Astrocyte (in vitro differentiated cells and primary cell): ENCODE results near the gene MLXIP. TPM values are rescaled to one million over a fixed set of nuclear protein-coding genes. Genes with fewer than 3 reads are reported as not detected.
A peak's percentile ranks its signal among the peaks of the same experiment; 100 is the strongest.

ENCODE experiments used
- DNase-seq: peaks from one replicate; pipeline ENCODE4 v3.0.0-alpha.2; 2010; ENCODE audit warnings: low read depth
- FAIRE-seq: peaks from 2 replicates; lab custom pipeline; 2011; peaks lifted over from hg19 to GRCh38; lab: Jason Lieb, UNC
- H2AFZ ChIP-seq: 2 replicates; pipeline ENCODE4 v1.6.0; 2012; ENCODE audit warnings: low read depth, low read length, inconsistent platforms
- H3K27ac ChIP-seq: 2 replicates; pipeline ENCODE4 v1.5.1; 2011; ENCODE audit warnings: low read depth, low read length, inconsistent platforms
- H3K27me3 ChIP-seq: 2 replicates; pipeline ENCODE4 v1.6.0; 2011; ENCODE audit warnings: low read length, inconsistent platforms; ENCODE audit not compliant: insufficient read depth
- H3K36me3 ChIP-seq: 2 replicates; pipeline ENCODE4 v1.5.1; 2011; ENCODE audit warnings: low read length, inconsistent platforms; ENCODE audit not compliant: insufficient read depth
- H3K4me1 ChIP-seq: 2 replicates; pipeline ENCODE4 v1.5.1; 2011; ENCODE audit warnings: low read length, inconsistent platforms; ENCODE audit not compliant: insufficient read depth
- H3K4me2 ChIP-seq: 2 replicates; pipeline ENCODE4 v1.6.0; 2012; ENCODE audit warnings: low read length, inconsistent platforms
- H3K4me3 ChIP-seq: 2 replicates; pipeline ENCODE4 v1.5.1; 2011; ENCODE audit warnings: low read depth, mild to moderate bottlenecking, low read length, inconsistent platforms; ENCODE audit not compliant: insufficient read depth
- H3K79me2 ChIP-seq: 2 replicates; pipeline ENCODE4 v1.6.0; 2012; ENCODE audit warnings: mild to moderate bottlenecking, low read length, inconsistent platforms; ENCODE audit not compliant: insufficient read depth
- H3K9ac ChIP-seq: 2 replicates; pipeline ENCODE4 v1.6.0; 2012; ENCODE audit warnings: mild to moderate bottlenecking, low read length, inconsistent platforms
- H3K9me3 ChIP-seq: 2 replicates; pipeline ENCODE4 v1.5.1; 2012; ENCODE audit warnings: low read depth, mild to moderate bottlenecking, low read length, inconsistent platforms; ENCODE audit not compliant: insufficient read depth
- H4K20me1 ChIP-seq: 2 replicates; pipeline ENCODE4 v1.6.0; 2012; ENCODE audit warnings: low read length, inconsistent platforms; ENCODE audit not compliant: insufficient read depth
- H3K27ac Mint-ChIP-seq: one replicate; pipeline ENCODE4 v1.8.0; 2021; ENCODE audit warnings: mild to moderate bottlenecking, mixed read lengths; ENCODE audit not compliant: unreplicated experiment
- H3K27me3 Mint-ChIP-seq: one replicate; pipeline ENCODE4 v1.8.0; 2021; ENCODE audit warnings: low read depth, mixed read lengths; ENCODE audit not compliant: unreplicated experiment
- H3K36me3 Mint-ChIP-seq: one replicate; pipeline ENCODE4 v1.8.0; 2021; ENCODE audit warnings: low read depth, mixed read lengths; ENCODE audit not compliant: unreplicated experiment
- H3K4me1 Mint-ChIP-seq: one replicate; pipeline ENCODE4 v1.8.0; 2021; ENCODE audit warnings: low read depth, mixed read lengths; ENCODE audit not compliant: unreplicated experiment
- H3K4me3 Mint-ChIP-seq: one replicate; pipeline ENCODE4 v1.8.0; 2021; ENCODE audit warnings: mild to moderate bottlenecking, moderate library complexity, mixed read lengths; ENCODE audit not compliant: unreplicated experiment
- H3K9me3 Mint-ChIP-seq: one replicate; pipeline ENCODE4 v1.8.0; 2021; ENCODE audit warnings: mild to moderate bottlenecking, mixed read lengths; ENCODE audit not compliant: unreplicated experiment
- CTCF ChIP-seq: IDR thresholded peaks from 2 replicates; pipeline ENCODE4 v1.5.1; 2011; ENCODE audit warnings: low read depth, mild to moderate bottlenecking, inconsistent platforms, low read length, moderate library complexity; ENCODE audit not compliant: insufficient read depth
- EZH2 ChIP-seq: IDR thresholded peaks from 2 replicates; pipeline ENCODE4 v1.6.1; 2012; ENCODE audit warnings: mild to moderate bottlenecking, low read length, inconsistent platforms; ENCODE audit not compliant: insufficient read depth
- total RNA-seq: library from RNA; stranded (reverse); gene quantifications from 2 replicates; pipeline ENCODE4 v1.2.1, GENCODE V29; 2021

Gene MLXIP
- total RNA-seq, 1 donor from 2014 or later = 62.5 TPM

GRCh38 chr12:122086641-122087285 lies 8.2 kb downstream of the MLXIP start:
- Mint-ChIP-seq H3K27ac (peak overlapping the region; percentile 34), H3K4me1 (peaks cover 46% of the 10 kb centered on the region), H3K4me3 (no peak overlapping the region), H3K36me3 (peaks cover 44% of the 10 kb centered on the region), H3K27me3 (no peaks in the 10 kb centered on the region), H3K9me3 (no peaks in the 10 kb centered on the region)
- Histone ChIP-seq H3K4me2 (no peak overlapping the region), H3K27me3 (no peaks in the 10 kb centered on the region), H3K4me3 (no peak overlapping the region), H3K79me2 (peaks cover 80% of the 10 kb centered on the region), H3K27ac (no peak overlapping the region), H4K20me1 (peaks cover 58% of the 10 kb centered on the region), H2AFZ (no peak overlapping the region), H3K4me1 (peaks cover 14% of the 10 kb centered on the region), H3K9me3 (no peaks in the 10 kb centered on the region), H3K9ac (no peak overlapping the region), H3K36me3 (peaks cover 9% of the 10 kb centered on the region)
- DNase-seq = no peak
- TF ChIP-seq CTCF (no peak), EZH2 (no peak)
- no peak for FAIRE-seq

GRCh38 chr12:122087431-122088178 lies 9.0 kb downstream of the MLXIP start:
- Histone ChIP-seq H3K9me3 (no peaks in the 10 kb centered on the region), H3K4me3 (no peak overlapping the region), H3K4me1 (peaks cover 9% of the 10 kb centered on the region), H3K79me2 (peaks cover 80% of the 10 kb centered on the region), H3K9ac (no peak overlapping the region), H3K36me3 (peaks cover 9% of the 10 kb centered on the region), H3K27me3 (no peaks in the 10 kb centered on the region), H2AFZ (no peak overlapping the region), H3K4me2 (no peak overlapping the region), H3K27ac (no peak overlapping the region), H4K20me1 (peaks cover 56% of the 10 kb centered on the region)
- FAIRE-seq (no peak), DNase-seq (no peak)
- Mint-ChIP-seq H3K36me3 (peaks cover 44% of the 10 kb centered on the region), H3K4me3 (no peak overlapping the region), H3K27me3 (no peaks in the 10 kb centered on the region), H3K27ac (no peak overlapping the region), H3K9me3 (no peaks in the 10 kb centered on the region), H3K4me1 (peaks cover 38% of the 10 kb centered on the region)
- TF ChIP-seq CTCF (no peak), EZH2 (no peak)
